NK-92 (cell line): ENCODE results near the gene SNX22.

Source experiments
- DNase-seq: peaks from one replicate; lab custom pipeline; 2025; ENCODE audit not compliant: unreplicated experiment; lab: John Stamatoyannopoulos, UW

Gene SNX22

DNA sequence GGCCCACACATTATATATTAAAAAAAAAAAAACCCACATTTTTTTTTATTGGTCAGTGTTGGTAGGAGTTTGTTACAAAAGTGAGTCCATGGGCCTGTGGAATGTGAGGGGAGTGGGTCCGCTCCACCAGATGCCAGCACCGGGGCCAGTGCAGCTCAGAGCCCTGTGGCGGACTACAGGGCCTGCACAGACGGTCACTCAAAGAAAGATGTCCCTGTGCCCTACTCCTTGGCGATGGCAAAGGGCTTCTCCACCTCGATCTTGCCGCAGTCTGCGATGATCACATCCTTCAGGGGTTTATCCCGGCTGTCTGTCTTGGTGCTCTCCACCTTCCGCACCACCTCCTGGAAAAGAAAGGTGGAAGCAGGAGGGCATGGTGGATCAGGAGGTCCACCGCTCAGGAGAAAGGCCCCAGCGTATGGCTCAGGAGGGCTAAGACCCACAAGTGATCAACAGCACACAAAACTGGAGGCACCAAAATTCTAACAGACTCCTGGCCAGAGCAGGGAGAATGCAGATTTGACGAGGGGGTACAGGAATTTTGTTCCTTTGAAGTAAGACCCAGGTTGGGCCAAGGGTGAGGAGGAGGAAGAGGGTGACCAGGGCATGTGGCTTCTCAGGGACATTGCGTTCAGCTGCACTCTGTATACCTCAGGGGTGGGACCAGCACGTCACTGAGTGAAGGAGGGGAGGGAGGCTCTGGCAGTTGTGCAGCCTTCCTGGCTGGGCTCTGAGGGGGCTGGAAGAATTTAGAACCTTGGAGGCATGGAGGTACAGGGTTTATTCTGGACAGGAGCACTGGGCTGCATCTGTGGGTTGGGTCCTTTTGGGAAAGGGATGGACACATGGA lies 4.5 kb downstream of the SNX22 start:
- DNase-seq = no peak

DNA sequence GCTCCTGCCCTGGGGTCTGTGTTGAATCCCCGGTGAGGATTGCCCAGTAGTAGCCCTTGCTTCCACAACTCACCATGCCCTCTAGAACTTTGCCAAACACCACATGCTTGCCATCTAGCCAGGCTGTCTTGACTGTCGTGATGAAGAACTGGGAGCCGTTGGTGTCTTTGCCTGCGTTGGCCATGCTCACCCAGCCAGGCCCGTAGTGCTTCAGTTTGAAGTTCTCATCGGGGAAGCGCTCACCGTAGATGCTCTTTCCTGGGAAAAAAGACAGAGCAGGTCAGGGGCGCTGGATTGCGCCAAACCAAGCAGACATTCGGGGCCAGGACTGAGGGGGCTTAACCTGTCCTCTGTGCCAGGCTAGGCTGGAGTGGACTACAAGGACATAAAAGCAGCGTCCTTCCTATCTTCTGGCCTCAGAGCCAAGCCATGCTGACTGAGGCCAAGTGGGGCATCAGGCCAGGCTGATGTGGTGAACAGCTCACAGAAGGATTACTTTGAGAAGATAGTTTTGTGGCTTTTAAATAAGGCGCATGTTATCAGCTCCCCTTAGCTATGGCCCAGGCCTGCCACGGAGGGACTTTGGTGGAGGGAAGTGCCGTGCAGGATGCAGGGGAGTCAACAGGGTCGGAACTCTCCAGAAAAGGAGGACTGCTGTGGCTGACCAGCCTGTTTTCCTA lies 5.3 kb downstream of the SNX22 start:
- no peak for DNase-seq

DNA sequence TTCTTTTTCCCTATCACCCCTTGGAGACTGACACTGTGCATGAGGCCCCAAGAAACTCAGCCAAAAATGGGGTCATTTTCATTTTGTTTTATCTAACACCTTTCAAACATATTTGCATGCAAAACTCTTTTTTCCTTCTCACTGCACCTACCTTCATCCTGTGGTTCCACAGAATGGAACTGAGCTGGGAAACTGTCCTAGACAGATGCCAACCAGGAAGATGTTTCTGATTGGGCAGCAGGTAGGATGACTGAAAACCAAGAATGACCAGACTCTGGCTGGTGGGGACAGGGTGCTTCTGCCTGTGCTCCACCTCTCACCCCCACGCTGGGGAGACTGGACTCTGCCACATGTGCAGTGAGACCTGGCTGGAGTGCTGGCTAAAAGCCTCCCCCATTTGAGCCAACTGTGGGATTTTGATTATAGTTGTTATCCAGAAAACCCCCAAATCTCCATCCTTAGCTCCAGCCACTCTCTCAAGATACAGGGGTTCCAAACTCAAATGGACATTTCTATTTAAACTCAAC lies 6.1 kb downstream of the SNX22 start:
- no peak for DNase-seq

DNA sequence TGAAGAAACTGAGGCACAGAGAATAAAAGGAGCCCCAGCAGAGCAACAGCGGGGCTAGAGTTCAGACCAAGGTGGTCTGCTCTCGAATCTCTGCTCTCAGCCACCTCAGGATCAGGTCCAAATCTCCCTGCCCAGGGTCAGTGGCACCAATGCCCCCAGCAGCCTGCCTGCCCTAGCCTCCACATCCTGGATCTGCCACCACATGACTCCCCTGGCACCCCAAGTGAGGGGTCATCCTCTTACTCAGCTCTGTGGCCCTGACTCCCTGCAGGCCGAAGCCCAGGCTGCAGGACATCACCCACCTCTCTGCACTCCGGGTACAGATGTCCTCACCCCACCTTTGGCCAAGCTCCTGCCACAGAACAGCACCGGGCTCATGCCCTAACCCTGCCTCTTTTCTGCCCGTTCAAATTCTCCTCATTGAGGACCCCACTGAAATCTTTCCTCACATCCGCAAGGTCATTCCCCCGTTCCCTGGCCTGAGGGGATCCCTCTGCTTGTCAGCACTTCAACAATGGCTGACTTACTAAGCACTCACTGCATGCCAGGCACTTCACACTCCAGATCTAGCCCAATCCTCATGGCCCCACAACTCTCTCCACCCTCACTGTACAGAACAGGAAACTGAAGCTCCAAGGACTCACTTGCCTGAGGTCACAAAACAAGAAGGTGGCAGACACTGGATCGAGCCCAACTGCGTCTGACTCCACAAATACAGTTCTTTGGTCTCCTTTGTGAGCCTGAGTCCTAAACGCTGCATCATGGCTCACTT lies 7.0 kb downstream of the SNX22 start:
- no peak for DNase-seq

DNA sequence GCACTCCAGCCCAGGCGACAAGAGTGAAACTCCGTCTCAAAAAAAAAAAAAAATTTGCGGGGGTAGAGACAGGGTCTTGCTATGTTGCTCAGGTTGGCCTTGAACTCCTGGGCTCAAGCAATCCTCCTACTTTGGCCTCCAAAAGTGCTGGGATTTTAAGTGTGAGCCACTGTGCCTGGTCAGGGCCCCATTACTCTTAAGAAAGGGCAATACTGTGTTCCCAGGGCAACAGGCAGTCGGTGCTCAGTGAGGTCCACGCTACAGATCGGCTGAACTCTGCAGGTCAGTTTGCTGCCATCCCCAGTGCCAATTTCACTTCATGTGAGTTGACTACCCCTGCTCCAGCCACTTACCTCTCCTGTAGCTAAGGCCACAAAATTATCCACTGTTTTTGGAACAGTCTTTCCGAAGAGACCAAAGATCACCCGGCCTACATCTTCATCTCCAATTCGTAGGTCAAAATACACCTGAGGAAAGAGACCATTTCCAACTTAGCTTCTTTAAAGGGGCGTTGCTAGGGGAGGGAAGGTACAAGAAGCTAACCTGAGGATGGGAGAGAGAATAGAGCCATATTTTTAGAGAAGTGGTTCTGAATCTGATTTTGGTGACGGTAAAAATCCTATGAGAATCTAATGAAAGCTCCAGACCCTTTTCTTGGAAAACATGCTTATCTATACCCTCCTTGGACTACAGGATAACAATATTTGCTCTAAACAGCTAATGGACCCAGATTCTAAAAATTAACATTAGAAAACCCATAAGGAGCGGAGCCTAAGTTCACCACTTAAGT lies 10.4 kb downstream of the SNX22 start:
- DNase-seq = no peak

DNA sequence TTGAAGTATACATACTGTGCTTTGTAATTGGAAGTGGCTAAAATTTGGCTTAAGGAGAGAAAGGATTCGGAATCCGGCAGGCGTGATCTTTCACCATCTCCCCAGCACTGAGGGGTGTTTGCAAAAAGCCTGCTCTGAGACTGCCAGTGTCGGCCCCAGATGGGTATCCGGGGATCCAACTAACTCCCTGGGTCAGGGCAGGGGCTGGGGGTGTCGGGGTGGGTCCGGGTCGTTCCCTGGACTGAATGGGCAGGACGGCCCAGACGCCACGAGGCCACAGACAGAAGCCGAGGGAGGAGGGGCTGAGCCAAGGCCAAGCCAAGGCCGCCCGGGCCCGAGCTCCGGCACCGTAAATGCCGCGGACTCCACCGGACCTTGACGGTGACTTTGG lies 10.9 kb downstream of the SNX22 start:
- DNase-seq = no peak

DNA sequence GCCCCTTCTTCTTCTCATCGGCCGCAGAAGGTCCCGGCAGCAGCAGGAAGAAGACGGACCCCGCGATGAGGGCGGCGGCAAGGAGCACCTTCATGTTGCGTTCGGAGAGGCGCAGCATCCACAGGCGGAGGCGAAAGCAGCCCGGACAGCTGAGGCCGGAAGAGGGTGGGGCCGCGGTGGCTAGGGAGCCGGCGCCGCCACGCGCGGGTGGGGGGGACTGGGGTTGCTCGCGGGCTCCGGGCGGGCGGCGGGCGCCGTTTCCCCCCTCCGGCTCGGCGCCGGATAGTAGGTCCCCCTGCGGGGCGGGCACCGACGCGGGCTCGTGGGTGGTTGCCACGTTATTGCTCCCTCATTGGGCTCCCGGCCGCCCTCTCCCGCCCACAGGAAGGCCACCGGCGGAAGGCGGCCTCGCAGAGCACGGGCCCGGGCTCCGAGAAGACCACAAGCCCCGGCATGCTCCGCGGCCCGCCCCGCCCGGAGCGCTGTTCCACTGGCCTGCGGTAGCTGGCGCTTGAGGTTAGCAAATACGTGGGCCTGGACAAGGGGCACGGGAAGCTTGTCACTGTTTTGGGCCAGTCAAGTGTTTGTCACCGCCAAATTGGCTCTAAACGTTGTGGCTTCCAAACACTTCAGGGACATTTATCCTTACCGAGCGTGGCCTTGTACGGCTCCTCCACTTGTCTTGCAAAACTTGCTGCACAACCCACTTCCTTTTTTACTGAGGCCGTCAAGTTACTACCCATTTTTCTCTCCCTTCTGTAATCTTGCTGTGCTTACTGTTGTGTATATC lies 11.5 kb downstream of the SNX22 start, which contains the start of gene PPIB:
TSS of gene PPIB (minus strand) at position 154 of the 790 bp plus-strand sequence. CDS start at position 118, 36 bp downstream.
- peak; percentile 73 for DNase-seq

DNA sequence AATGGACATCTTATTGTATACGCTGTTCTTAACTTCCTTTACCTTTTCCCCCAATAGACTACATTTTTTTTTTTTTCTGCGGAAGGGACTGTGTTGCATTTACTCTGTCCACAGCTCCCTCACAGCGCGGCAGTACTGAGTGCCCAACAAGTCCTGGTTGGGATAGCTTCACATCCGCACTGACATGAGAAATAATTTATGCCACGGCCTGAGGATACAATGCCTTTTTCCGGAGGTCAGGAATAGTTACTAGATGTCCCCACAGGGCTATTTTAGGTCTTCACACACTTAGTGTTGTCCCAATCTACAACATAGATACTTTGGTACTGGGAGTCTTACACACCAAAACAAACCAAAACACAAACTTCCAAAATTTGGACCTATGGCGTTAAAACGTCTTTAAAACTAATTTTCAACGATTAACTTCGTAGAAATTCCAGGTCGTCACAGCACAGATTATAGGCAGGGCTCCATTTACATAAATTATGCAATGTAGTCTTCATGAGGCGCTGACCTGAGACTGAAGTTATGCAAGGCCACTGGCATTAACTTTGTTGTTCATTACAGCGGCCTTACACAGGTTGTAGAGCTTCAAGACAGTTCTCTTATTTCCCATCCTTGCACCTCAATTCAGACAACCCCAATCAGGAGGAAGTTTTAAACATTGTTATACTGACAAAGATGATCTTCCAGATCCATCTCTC lies 12.3 kb downstream of the SNX22 start:
- no peak for DNase-seq

DNA sequence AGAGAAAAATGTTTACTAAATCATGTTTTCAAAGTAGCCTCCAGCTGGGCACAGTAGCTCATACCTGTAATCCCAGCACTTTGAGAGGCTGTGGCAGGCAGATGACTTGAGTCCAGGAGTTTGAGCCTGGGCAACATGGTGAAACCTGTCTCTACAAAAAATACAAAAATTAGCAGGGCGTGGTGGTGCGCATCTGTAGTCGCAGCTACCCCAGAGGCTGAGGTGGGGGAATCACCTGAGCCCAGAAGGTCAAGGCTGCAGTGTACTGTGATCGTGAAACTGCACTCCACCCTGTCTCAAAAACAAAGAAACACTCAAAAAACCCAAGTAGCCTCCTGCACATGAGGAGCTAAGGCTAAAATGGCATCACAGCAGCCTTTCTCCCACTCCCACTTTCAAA lies 12.9 kb downstream of the SNX22 start:
- no peak for DNase-seq

DNA sequence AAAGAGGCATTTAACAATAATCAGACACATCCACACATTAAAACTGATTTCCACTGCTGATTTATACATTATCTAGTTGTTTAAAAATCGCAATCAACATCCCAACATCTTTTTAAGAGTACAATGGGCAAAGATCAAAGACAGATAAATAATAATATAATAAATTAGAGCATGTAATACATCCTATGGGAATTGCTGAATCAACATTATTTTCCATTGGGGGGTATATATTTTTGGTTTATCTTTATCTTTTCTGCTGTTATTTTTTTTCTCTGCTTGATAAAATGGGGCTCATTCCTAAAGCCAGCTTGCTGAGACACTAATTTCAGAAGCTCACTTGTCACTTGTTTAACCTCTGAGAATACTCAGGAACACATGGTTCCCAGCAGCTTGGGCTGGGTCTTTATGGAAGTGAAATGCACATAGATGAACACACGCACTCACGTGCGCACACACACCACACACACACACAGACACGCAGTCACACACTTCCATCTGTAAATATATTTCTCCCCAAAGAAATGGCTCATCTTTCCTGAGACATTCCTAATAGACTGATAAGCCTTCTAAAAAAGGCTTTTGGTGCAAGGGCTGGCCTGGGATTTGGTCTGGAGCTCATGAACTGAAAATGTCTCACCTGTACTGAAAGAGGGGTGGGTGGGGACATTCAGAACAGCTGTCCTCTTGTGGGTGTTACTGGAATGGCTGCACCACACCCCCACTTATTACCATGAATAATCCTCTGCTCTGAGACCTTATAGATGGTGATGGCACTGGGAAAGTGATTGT lies 14.8 kb downstream of the SNX22 start:
- DNase-seq = no peak

DNA sequence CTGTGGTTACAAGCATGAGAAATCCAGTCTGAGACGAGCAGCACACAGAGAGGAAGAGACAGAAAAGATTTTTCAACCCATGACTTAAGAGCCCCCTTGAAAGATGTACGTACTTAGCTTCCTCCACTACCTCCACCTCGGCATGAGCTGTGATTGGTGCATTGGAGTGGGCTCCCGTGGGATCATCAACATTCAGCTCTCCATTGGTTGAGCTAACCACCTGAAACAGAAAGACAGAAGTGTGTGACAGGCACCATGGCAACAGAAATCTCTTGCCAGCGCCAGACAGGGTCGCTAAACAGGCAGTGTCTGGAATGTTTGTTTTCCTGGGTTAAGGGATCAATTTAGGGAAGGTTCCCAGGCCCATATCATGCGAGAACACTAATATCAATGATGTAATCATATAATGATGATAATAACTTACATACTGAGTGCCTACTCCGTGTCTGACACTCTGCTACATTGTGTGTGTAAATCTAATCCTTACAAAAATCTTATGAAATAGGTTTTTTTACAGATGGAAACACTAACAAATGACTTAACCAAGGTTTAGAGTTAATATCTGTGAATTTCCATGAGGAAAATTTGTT lies 28.8 kb downstream of the SNX22 start:
- no peak for DNase-seq

DNA sequence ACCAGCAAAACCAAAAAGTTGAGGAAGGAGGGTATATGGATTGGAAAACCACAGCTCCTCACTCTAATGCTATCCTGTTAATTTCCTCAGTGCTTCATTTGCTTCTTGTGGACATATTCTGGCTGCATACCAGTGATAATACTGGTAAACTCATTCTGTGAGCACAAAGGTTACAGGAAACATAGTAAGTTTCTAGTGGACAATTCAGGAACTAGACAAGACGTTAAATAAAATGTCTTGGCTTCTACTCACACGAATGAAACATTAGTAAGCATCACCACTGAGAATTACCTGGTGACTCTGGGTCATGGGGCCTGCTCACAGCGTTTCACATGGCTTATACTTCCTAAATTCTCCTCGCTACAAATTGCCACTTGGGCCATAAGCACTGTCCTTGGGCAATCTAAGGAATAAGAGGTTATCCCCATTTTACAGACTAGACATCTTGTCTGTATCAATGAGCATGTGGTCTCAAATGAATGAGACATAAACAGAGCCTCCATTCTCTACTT lies 31.4 kb downstream of the SNX22 start:
- DNase-seq = no peak

DNA sequence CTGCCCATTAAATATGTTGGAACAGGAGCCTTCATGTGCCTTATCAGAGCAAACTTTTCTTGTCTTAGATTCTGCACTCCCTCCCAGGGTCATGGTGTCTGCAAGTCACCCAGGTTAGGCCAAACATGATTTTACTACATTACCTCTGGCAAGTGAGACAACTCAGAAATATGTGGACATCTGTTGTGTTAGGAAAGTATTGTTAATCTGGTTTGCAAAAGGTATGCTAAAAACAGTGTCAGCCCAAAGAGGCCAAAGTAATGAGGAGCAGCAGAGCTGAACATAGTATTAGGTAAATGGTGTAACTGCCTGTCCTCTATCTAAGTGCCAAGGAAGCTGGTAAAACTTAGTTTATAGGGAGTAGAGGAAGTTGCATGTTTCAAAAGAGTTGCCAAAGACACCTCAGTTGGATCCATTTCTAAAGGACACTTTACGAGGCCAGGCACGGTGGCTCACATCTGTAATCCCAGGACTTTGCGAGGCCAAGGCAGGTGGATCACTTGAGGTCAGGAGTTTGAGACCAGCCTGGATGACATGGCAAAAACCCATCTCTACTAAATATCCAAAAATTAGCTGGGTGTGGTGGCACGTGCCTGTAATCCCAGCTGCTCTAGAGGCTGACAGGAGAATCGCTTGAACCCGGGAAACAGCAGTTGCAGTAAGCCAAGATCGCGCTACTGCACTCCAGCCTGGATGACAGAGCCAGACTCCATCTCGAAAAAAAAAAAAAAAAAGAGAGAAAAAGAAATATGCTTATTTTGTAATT lies 33.8 kb downstream of the SNX22 start:
- no peak for DNase-seq

DNA sequence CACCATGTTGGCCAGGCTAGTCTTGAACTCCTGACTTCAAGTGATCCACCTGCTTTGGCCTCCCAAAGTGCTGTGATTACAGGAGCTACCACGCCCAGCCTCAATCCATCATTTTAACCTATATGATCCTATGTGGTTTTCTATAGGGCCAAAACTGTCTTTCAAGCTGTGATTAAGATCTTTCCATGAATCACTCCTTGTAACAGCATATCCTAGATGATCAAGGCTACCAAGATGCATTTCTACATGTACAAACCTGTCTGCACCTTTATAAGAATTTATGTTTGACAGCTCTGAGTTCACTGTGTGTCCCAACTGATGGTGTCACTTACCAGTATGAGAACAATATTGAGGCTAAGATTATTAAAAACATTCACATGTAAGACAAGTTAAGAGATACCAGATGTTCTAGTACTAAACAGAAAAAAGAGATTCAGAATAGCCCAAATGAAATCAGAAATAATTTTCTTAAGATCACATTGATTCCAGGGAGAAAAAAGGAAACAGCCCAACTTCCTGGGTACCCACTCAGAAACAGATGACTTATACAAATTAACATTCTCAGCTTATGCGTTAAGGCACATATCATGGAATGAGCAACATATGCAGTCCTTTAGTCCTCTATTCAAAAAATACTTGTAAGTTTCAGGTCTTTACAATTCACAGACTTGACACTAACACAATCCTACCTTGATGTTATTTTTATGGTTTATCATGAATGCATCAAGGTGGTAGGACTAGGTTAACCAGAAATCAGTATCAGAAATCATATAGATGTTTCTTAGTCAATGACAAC lies 36.1 kb downstream of the SNX22 start:
- DNase-seq = no peak

DNA sequence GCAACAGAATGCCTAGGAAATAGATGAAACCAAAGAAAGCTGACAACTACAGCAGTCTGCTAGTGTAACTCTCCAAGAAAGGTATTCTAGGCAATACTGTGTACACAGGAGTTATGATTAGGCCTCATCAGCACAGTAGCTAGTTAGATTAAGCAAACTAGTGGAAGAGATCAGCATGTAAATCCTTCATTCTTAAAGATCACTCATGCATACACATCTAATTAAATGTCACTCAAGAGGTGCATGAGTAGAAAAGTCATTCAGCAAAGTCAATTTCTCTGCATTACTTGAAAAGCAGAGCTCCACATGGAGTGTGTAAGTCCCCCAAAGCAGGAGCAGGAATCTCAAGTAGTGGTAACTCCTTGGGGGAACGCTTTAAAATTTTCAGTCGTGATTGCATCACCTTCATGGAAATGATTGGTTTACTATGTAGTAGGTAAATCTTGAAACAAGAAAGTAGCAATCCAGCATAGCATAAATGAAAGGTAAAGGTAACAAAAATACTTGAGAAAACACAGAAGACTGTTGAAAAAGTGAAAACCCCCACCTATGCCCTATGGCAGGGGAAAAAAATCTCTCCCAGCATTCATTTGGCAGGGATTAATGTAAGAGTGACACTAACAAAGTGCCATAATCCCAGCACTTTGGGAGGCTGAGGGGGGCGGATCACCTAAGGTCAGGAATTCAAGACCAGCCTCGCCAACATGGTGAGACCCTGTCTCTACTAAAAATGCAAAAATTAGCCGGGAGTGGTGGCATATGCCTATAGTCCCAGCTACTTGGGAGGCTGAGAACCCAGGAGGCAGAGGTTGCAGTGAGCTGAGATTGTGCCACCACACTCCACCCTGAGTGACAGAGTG lies 40.7 kb downstream of the SNX22 start:
- no peak for DNase-seq
